Uterus (tissue), 4 donors: ENCODE data around the gene LRRC4C. TPM values are rescaled to one million over a fixed set of nuclear protein-coding genes. Genes with fewer than 3 reads are reported as not detected.

Experiments
- DNase-seq, 2 donors: peaks; one replicate each; pipeline ENCODE4 v3.0.0-alpha.2; 2019 to 2020
- H3K27ac ChIP-seq, 2 donors: fragments of 200-600 bp; sonication (generic); 1 replicate in 1 of 2; 2 replicates in 1 of 2; pipeline ENCODE4 v1.5.1; 2016 to 2018
- H3K27me3 ChIP-seq, 2 donors: fragments of 200-600 bp; sonication (generic); one replicate each; pipeline ENCODE4 v1.5.1; 2018 to 2019; ENCODE audit warnings: control low read depth in 1 of 2
- H3K36me3 ChIP-seq, 2 donors: fragments of 200-600 bp; sonication (generic); one replicate each; pipeline ENCODE4 v1.5.1; 2019; ENCODE audit warnings: control low read depth in 1 of 2
- H3K4me1 ChIP-seq, 2 donors: fragments of 200-600 bp; sonication (generic); one replicate each; pipeline ENCODE4 v1.5.1; 2018 to 2019; ENCODE audit warnings: control low read depth in 1 of 2
- H3K4me3 ChIP-seq, 2 donors: fragments of 200-600 bp; sonication (generic); 1 replicate in 1 of 2; 2 replicates in 1 of 2; pipeline ENCODE4 v1.5.1; 2018 to 2019; ENCODE audit warnings: mild to moderate bottlenecking in 1 of 2
- H3K9me3 ChIP-seq, 2 donors: fragments of 200-600 bp; sonication (generic); one replicate each; pipeline ENCODE4 v1.5.1; 2019; ENCODE audit warnings: control low read depth in 1 of 2
- POLR2A ChIP-seq, 2 donors: fragments of 450-650 bp; IDR thresholded peaks; one replicate each; pipeline ENCODE4 v1.6.1; 2016; ENCODE audit warnings: antibody characterized with exemption in 2 of 2, mild to moderate bottlenecking in 1 of 2, moderate library complexity in 1 of 2
- intact Hi-C: fragments of 100-400 bp; cut with DNase I; formaldehyde crosslinking; loops from one replicate; pipeline ENCODE4 v1.15.1; 2023; ENCODE audit warnings: low total_unique reads
- total RNA-seq, 4 donors: library from RNA; depleted of rRNA in 3 of 4; stranded (reverse); fragments of >200 nt in 3 of 4; gene quantifications; one replicate each; pipeline versions ENCODE4 v1.1.0 to v1.2.4, GENCODE V29; 2014 to 2023
- TF ChIP-seq, protein P1 (sequence below), 4 experiments: fragments of 200-600 bp in 2 of 4; fragments of 450-650 bp in 2 of 4; sonication (generic) in 2 of 4; IDR thresholded peaks; one replicate each; pipeline ENCODE4 v1.5.1; 2016 to 2019; ENCODE audit warnings: antibody characterized with exemption in 4 of 4, mild to moderate bottlenecking in 2 of 4, moderate library complexity in 1 of 4
- donor health status: DM: yes; HTN: yes; CAD: no.

Gene LRRC4C
- total RNA-seq, 4 donors from 2014 or later: 1.5 to 16.9 (median 2.1) TPM; not detected in 1

DNA sequence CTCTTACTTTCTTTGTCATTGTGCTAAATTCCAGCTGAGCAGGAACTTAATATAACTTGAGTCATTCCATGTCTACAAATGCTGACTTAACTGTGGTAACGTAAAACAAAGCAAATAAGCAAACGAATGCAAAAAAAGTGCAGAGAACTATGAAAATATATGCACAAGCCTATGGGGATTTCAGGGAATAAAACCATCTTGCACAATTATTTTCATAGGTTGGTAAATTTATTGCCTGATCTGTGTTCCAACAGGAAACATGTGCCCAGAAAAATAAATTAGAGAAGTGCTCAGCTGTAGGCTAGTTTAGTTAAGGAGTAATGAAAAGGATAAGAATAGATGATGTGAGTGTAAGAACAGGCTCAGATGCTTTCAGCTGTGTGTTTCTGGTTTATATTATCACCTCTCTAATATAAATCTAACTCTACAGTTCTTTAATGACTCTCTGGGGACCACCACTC lies 1169.3 kb downstream of the LRRC4C start:
- intact Hi-C loops: no loop called here
- no peak overlapping the region for H3K4me3 ChIP-seq
- H3K27me3 ChIP-seq: no peaks in the 10 kb centered on the region
- H3K27ac ChIP-seq: no peak overlapping the region
- no peak for TF ChIP-seq POLR2A (IDR thresholded peaks at IDR 0.05)
- TF ChIP-seq, protein P1, sequence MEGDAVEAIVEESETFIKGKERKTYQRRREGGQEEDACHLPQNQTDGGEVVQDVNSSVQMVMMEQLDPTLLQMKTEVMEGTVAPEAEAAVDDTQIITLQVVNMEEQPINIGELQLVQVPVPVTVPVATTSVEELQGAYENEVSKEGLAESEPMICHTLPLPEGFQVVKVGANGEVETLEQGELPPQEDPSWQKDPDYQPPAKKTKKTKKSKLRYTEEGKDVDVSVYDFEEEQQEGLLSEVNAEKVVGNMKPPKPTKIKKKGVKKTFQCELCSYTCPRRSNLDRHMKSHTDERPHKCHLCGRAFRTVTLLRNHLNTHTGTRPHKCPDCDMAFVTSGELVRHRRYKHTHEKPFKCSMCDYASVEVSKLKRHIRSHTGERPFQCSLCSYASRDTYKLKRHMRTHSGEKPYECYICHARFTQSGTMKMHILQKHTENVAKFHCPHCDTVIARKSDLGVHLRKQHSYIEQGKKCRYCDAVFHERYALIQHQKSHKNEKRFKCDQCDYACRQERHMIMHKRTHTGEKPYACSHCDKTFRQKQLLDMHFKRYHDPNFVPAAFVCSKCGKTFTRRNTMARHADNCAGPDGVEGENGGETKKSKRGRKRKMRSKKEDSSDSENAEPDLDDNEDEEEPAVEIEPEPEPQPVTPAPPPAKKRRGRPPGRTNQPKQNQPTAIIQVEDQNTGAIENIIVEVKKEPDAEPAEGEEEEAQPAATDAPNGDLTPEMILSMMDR (IDR thresholded peaks at IDR 0.05): no peak
- DNase-seq: no peak
- no peaks in the 10 kb centered on the region for H3K9me3 ChIP-seq
- no peaks in the 10 kb centered on the region for H3K4me1 ChIP-seq
- no peaks in the 10 kb centered on the region for H3K36me3 ChIP-seq

DNA sequence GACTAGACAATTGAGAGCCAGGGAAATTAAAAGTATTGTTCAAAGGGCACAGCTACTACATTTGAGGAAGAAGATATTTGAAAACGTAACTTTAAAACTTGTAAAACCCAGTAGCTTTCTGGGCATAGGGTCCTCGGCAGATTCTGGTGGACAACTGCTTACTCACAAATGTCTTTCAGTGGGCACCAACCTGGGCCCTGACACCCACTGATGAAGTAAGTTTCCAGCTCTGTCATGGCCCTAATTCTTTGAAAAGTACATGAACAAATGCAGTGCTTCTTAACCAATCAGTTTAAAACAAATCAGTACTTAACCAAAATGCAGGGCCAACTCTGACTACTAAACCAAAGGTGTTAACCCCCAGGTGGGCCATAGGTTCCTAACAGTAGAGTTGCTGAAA lies 1170.1 kb downstream of the LRRC4C start:
- Histone ChIP-seq H3K27me3 (no peaks in the 10 kb centered on the region), H3K36me3 (no peaks in the 10 kb centered on the region), H3K27ac (no peak overlapping the region), H3K4me3 (no peak overlapping the region), H3K9me3 (no peaks in the 10 kb centered on the region), H3K4me1 (no peaks in the 10 kb centered on the region)
- no peak for DNase-seq
- intact Hi-C loops: no loop called here
- TF ChIP-seq, protein P1 (IDR thresholded peaks at IDR 0.05): no peak
- TF ChIP-seq POLR2A (IDR thresholded peaks at IDR 0.05): no peak

DNA sequence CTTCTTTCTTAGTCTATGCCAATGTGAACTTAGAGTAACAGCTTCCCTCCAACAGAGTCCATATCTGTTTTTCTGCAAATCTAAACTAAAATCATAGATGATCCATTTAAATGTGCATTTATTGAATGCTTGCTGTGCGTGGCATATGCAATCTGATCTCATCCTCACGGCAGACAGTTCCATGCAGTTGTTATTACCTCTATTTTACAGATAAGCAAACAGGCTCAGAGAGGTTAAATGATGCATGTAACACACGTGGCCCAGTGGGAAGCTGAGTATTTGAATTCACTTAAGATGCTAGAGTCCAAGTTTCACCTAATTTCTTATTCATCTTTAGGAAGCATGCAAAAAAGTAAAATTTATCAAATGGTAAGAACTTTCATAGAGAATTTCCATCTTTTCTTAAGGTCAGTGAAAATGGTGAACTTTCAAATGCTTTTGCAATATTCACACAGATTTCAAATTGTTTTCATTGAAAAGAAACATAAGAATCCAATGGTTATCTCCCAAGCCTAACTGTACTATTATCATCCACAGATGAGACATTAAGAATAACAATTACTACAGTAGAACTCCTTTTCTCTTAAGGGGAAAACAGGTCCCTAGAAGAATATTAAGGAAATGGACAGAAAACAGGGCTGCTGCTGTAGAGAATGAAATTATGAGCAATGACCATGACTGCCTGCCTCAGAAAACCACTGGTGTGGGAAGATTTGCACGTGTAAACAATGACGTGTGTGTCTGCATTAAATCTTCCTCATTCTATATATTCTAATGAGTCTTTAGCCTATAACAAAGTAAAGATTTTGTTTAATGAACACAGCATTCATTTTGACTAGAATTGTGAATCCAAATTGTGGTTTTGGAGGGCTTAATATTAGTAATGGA lies 1171.3 kb downstream of the LRRC4C start:
- Histone ChIP-seq H3K4me3 (no peak overlapping the region), H3K27me3 (no peaks in the 10 kb centered on the region), H3K27ac (no peak overlapping the region), H3K36me3 (no peaks in the 10 kb centered on the region), H3K4me1 (no peaks in the 10 kb centered on the region), H3K9me3 (no peaks in the 10 kb centered on the region)
- TF ChIP-seq, protein P1 (IDR thresholded peaks at IDR 0.05): no peak
- TF ChIP-seq POLR2A (IDR thresholded peaks at IDR 0.05): no peak
- intact Hi-C loops: no loop called here
- DNase-seq: no peak

DNA sequence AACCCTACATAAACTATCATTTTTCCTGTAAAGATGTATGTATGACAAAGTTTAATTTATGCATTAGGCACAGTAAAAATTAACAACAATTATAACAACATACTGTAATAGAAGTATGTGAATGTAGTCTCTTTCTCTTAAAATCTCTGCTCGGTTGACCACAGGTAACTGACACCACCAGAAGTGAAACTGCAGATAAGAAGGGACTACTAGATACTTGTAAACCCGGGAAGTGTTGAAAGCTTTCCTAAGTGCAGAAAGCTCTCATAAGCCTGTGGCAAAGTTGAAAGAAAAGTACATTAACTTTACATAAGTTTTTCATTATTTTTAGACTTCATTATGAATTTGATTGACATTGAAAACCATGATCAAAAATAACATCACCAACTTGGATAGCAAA lies 1173.3 kb downstream of the LRRC4C start:
- H3K4me3 ChIP-seq: no peak overlapping the region
- no peak overlapping the region for H3K27ac ChIP-seq
- no peaks in the 10 kb centered on the region for H3K36me3 ChIP-seq
- no peak for TF ChIP-seq POLR2A (IDR thresholded peaks at IDR 0.05)
- TF ChIP-seq, protein P1 (IDR thresholded peaks at IDR 0.05): no peak
- intact Hi-C loops: no loop called here
- no peaks in the 10 kb centered on the region for H3K9me3 ChIP-seq
- no peaks in the 10 kb centered on the region for H3K4me1 ChIP-seq
- no peak for DNase-seq
- no peaks in the 10 kb centered on the region for H3K27me3 ChIP-seq

DNA sequence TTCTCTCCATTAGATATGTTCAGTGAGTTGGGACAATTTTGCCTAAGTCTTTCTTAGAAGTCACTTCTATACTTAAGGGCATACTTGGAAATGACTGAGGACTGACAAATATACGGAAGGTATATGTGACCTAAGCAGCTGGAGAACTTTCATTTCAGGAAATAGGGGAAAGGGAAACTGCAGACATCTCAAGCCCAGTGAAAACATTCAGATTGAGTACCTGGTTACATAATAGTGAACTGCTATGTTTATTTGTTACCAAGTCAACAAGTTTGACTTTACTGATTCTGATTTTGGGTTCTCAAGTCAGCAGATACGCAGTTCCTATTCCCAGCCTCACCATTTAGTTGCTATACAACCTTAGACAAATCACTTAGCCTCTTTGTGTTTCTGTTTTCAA lies 1173.9 kb downstream of the LRRC4C start:
- Histone ChIP-seq H3K4me3 (no peak overlapping the region), H3K27ac (no peak overlapping the region), H3K27me3 (no peaks in the 10 kb centered on the region), H3K4me1 (no peaks in the 10 kb centered on the region), H3K36me3 (no peaks in the 10 kb centered on the region), H3K9me3 (no peaks in the 10 kb centered on the region)
- no peak for TF ChIP-seq POLR2A (IDR thresholded peaks at IDR 0.05)
- TF ChIP-seq, protein P1 (IDR thresholded peaks at IDR 0.05): no peak
- DNase-seq: no peak
- intact Hi-C loops: no loop called here
